GM21576 (cell line): ENCODE data around the gene ETV3.

ENCODE experiments used
- ATAC-seq: cut with Tn5 transposase; IDR thresholded peaks from one replicate; pipeline ENCODE4 v1.9.1; 2021; ENCODE audit warnings: mild to moderate bottlenecking, moderate library complexity; ENCODE audit not compliant: unreplicated experiment

ETV3 gene

GRCh38 chr1:157140063-157140588 is 1.9 kb upstream of the ETV3 start:
- no peak for ATAC-seq

DNA sequence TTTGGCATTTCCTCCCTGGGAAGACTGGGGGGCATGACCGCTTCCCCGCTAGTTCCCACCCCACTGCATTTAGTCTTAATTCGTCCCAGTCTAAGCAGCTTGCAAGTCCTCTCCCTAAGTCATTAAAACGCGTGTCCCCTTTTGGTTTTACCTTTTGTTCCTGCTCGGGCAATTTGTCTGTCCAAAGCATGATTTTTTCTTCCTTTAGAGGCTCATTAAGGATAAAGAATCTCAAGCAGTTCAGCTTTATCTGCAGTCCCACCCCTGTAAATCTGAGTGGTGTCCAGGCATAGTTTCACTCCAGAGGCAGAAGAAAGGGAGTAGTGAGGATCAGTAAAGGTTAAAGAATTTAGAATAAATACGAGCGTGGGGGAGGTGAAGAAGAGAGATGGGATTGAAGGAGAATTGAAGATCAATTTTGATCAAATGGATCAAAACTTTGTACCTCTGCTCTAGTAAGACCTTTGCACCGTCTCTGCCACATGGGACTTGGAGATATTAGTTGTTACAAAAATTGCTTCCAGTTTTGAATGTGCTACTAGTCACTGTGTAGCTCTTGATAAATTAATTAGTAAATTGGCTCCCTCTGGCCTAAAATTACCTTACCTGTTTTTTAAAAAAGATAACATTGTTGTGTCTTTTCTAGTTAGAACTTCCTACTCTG is 989 bp upstream of the ETV3 start:
- no peak for ATAC-seq

- ATAC-seq = peak; percentile 8
Measured at GRCh38 chr1:157137408-157138219, 581 bp downstream of the ETV3 start.

GRCh38 chr1:157137046-157137407 is 1.2 kb downstream of the ETV3 start:
- ATAC-seq = no peak

GRCh38 chr1:157136133-157136532 is 2.1 kb downstream of the ETV3 start:
- no peak for ATAC-seq

- no peak for ATAC-seq
Measured at GRCh38 chr1:157135646-157136045, 2.5 kb downstream of the ETV3 start.

DNA sequence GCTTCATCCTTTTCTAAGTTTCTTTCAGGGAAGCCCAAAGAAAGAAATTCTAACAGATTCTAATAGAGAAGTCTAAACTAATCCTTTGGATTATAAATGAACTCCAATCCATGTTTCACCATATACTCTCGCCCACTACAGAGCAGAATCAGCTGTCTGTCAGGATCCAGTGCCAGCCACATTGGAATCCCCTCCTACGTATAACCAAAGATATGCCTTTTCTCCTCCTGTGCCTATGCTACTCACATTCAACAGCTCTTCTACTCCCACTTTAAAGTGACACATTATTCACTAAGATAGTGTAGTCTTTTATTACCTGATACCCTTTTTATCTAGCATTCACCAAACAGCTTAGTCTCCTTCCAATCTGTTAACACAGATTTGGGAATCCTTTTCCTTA is 3.1 kb downstream of the ETV3 start:
- no peak for ATAC-seq

DNA sequence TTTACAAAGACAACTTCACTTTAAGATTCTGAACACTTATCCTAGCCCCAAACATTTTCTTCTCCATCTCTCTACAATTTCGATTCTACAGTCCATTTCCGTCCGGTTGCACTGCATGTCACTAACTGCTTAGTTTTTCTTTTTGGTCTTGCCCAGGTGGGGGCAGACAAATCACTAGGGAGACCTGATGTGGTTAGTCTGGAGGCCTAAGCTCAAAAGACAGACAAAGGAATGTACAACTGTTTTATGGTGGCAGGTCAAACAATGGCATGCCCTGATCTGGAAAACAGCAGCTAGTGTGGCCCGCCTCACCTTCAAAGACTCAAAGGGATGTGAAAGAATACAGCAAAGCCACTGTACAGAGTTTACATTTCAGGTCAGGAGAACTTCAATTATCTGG is 3.8 kb downstream of the ETV3 start:
- ATAC-seq = no peak

DNA sequence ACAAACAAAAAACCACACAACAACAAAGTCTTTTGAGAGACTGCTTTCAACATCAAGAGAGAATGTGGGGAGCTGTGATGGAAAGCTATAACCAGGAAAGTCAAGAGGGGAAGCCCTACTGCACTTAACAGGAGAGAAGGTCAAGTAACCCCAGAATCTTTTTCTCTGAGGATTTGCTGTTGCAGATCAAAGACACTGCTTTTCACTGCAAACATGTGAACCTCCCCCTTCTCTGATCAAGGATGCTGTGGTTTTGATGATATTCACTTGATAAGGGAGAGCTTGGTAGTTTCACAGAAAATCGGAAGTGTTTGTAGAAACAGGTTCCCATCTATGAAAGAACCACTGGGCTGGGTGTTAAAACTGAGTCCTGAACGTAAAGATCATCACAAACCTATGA is 4.8 kb downstream of the ETV3 start:
- ATAC-seq = no peak

GRCh38 chr1:157132616-157133167 is 5.5 kb downstream of the ETV3 start:
- no peak for ATAC-seq

DNA sequence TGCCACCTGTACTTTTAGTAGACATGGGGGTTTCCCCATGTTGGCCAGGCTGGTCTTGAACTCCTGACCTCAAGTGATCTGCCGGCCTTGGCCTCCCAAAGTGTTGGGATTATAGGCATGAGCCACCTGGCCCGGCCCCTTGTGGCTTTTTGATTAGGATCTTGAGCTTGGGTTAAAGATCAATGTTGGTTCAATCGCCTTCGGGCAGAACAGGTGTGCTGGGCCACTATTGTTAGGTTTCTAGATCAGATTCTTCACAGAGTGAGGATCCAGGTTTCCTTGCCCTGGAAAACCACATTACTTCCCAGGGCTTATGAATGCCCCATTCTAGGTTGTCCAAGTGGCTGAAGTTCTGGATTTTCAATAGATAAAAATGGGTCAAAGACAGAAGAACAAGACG is 6.1 kb downstream of the ETV3 start:
- ATAC-seq = no peak

DNA sequence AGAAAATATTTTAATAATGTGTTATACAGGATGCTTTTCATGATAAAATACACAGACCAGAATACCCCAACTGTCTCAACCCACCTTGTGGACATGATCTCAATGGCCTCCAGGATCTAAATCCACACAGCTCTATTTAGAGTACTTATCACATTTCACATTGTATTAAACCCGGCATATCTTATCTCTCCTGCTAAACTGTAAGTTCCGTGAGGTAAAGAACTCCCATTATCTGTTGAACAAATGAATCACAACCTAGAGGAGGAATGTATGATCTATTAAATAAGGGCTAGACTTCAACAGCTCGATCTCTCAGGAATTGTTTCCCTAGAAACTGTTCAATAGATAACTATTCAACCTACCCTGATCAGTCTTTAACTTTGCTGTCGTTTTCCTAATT is 6.9 kb downstream of the ETV3 start:
- no peak for ATAC-seq

DNA sequence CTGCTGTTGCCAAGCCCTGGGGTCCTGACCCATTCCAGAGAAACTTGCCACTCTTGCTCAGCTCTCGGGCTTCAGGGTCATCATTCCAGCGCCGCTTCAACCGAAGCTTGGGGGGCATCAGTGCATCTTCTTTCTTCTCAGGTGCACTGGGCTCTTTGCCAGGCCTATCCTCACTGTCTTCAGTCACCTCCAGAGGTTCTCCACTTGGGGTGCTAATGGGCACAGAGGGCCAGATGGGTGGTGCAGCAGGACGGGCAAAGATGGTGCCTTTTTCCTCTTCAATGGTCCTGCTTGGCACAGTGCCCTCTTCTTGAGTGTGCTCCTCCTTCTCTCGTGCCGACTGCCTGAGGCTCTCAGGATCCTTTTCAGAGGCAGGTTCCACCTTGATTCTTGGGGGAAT is 13.3 kb downstream of the ETV3 start:
- ATAC-seq = no peak

GRCh38 chr1:157119448-157119847 is 18.7 kb downstream of the ETV3 start:
- no peak for ATAC-seq

DNA sequence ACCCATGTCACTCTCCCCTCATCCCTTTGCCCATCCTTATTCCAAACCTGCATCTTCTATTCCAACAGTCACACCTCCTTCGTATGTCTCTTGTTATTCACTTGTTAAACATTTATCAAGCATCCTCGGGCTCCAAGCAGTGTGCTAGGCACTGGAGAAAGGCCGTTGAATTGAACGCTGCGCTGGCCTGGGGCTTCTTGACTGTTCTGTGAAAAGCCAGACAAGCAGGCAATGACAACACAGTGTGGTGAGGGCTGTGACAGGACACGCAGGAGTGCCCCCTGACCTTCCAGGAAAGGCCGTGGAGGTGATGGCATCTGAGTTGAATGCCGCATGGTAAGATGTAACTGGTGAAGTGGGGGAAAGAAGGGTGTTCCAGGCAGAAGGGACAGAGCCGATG is 19.2 kb downstream of the ETV3 start:
- no peak for ATAC-seq

DNA sequence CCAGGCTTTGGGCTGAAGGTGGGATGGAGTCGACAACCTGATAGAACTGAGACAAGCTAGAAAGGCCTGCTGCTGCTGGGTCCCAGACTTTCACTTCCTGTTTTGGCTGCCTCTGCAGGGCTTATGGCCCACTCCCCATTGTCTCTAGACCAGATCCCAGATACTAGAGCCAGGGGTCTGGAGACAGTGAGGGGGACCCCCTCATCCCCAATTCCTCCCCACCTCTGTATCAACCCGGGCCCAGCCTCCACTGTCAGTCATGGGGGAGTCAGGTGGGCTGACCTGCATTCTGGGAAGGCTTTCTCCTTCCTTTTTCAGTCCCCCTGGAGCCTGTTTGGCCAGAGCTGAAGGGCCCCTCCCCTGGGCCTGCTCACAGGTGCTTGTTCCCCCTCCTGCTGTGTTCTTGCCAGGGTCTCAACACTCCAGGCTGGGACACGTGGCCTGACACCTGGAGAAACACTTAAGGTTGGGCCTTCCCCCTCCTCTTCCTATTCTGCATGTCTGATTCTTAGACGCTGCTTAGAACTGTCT is 20.6 kb downstream of the ETV3 start:
- ATAC-seq = no peak

- no peak for ATAC-seq
Measured at GRCh38 chr1:157116737-157117103, 21.5 kb downstream of the ETV3 start.

DNA sequence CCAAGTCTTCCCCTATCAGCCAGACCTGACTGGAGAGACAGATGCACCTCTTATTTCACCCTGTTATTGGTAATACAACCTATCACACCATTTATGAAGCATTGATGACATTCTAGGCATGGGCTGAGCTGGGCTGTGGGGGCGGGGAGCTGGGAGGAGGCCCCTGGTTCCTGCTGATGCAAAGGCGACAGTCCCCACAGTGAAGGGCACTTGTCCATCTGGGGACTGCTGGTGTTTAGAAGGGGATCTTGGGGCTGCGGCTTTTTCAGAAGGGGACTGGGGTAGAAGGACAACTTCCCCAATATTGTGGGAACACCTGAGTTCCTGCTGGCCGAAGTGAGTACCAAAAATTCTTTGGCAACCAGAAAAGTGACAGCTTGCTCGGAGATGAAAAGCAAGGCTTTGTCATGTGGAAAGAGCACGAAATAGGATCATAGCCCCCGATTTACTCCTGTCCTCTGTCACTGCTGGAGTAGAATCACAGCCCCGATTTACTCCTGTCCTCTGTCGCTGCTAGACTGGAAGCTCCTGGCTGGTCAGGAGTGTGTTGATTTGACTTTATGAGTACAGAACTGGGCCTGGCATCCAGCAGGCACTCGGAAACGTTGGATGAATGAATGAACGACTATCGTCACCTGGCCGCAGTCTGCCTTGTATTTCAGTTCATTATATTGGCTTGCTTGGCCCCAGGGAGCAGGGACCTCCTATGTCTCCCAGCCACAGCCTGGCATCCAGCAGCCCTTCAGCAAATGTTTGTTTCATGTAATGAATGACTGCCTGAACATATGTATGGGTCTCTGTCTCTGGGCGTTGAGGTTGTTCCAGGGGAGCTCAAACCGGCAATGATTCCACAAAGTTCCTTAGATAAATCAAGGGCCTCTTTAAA is 22.1 kb downstream of the ETV3 start:
- ATAC-seq = no peak

- no peak for ATAC-seq
Measured at GRCh38 chr1:157115429-157115838, 22.8 kb downstream of the ETV3 start.

DNA sequence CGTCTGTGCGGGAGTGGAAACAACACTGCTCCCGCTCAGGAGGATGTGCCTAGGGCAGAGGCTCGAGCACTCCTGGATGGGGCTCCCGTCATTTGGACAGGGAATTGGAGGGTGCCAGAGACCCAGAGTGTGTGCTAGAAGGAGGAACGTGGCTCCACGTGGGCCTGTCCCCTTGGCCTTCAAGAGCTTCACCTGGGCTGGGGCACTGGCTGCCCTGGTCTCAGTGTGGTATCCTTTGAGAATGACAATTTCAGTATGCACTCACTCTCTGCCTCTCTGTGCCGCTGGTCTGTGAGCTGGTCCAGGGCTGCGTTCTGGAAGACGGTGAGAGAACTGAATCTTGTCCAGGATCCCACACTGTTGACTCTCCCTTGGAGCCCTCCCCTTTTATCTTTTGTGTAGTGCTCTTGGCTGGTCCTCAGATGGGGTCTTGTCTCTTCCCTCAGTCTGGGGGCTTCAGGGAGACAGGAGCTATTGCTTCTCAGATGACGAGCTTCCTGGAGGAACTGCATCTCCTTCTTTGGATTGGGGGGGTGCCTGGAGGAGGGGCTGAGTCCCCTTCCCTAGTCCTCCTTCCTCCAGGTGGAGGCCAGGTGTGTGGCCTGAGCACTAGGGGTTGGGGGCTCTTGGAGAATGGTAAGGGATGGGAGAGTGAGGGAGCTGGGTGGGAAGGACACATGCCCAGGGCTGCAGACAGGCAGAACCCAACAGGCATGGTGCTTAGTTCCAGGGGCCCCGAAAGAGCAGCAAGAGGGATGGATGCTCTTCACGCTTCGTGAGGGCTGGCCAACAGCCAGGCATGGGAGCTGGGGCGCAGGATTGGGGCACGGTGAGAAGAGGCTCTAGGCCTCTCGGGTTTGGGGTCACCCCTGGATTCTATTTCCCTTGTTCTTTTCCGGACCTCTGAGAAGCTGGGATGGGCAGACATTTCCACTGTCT is 23.7 kb downstream of the ETV3 start:
- no peak for ATAC-seq
